SK-N-MC (cell line): ENCODE data around the gene KCNA10.

Experiments used
- DNase-seq: peaks from one replicate; pipeline ENCODE4 v3.0.0-alpha.2; 2011; ENCODE audit warnings: low read depth, low spot score
- H3K27ac ChIP-seq: fragments of 200-600 bp; sonication (generic); 2 replicates; pipeline ENCODE4 v1.5.1; 2016; ENCODE audit warnings: mixed run types
- H3K36me3 ChIP-seq: fragments of 200-600 bp; sonication (generic); 2 replicates; pipeline ENCODE4 v1.6.1; 2017; ENCODE audit warnings: antibody characterized with exemption, low read length, mixed read lengths; ENCODE audit not compliant: insufficient read depth
- H3K4me3 ChIP-seq: fragments of 200-600 bp; sonication (generic); 2 replicates; pipeline ENCODE4 v1.5.1; 2016
- H3K9ac ChIP-seq: fragments of 200-600 bp; sonication (generic); 2 replicates; pipeline ENCODE4 v1.8.0; 2017; ENCODE audit warnings: mixed run types, mixed read lengths; ENCODE audit not compliant: insufficient read length
- H3K9me3 ChIP-seq: fragments of 200-600 bp; sonication (generic); 2 replicates; pipeline ENCODE4 v1.6.1; 2017; ENCODE audit warnings: low read depth, mild to moderate bottlenecking, antibody characterized with exemption, low read length, moderate library complexity, mixed read lengths
- EZH2 ChIP-seq: fragments of 200-600 bp; sonication (generic); IDR thresholded peaks from one replicate; pipeline ENCODE4 v1.6.1; 2017; ENCODE audit warnings: antibody characterized with exemption
- FOXP2 ChIP-seq: optimal IDR thresholded peaks from 2 replicates; pipeline ENCODE3; 2011; ENCODE audit warnings: mild to moderate bottlenecking, moderate library complexity; ENCODE audit not compliant: insufficient read depth; ENCODE audit errors: extremely low read length, control extremely low read depth
- POLR2AphosphoS5 ChIP-seq: IDR thresholded peaks from 2 replicates; pipeline ENCODE4 v1.6.1; 2012; ENCODE audit warnings: mild to moderate bottlenecking, low read depth, low read length, borderline replicate concordance

KCNA10 gene

DNA sequence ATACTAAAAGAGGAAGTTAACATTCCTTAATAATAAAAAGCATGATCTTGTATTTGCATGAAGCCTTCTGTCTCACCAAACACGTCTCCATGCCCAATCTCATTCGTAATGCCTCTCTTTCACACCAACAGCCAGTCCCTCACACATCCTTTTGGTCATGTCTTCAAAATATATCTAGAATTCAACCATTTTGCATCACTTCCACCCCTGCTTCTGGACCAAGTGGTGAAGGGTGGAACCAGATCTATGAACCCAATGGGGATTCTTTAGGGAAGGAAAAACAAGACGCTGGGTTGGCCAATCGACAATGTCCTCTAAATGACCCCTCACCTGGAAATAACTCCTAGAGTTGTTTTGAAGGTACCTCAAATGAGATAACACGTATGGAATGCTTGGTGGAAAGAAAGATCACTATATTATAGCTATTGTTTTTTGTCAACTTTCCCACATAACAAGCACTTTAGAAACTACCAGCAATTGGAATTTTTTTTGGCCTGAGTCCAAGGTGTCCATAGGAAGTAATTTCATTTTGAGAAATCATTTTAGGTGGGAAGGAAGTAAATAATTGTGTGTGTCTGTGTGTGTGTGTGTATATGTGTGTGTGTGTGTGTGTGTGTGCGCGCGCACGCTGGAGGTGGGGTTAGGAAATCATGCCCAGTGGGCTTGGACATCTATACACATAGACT lies at the start of gene KCNA10:
Gene KCNA10, minus strand, starts transcription at position 51 of the 686 bp plus-strand sequence. CDS start 388 bp downstream, outside the sequence.
- Histone ChIP-seq H3K36me3 (no peaks in the 10 kb centered on the region), H3K9ac (no peak within 1 kb of the TSS), H3K27ac (no peak within 1 kb of the TSS), H3K4me3 (no peak within 1 kb of the TSS), H3K9me3 (no peaks in the 10 kb centered on the region)
- TF ChIP-seq EZH2 (no peak), FOXP2 (no peak), POLR2AphosphoS5 (no peak)
- no peak for DNase-seq

DNA sequence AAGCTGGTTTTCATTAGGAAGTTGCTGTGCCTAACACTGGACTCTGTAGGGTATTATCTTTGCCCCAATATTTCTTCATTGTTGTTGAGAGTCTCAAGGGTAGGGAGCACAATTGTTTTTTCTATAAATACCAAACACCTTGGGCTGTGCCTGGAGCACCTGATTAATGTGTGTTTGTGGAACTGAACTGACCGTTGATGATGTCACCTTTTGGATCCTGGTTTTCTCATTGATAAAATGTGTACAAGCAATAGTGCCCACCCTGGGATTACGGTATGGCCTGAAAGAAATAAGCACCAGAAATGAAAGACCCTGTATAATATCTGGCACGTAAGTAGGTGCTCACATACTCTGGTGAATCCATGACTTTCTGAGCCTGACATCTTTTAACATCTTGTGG lies 47.9 kb upstream of the KCNA10 start:
- Histone ChIP-seq H3K27ac (no peak overlapping the region), H3K4me3 (no peak overlapping the region), H3K9ac (no peak overlapping the region), H3K36me3 (no peaks in the 10 kb centered on the region), H3K9me3 (no peaks in the 10 kb centered on the region)
- no peak for DNase-seq
- TF ChIP-seq POLR2AphosphoS5 (no peak), EZH2 (no peak), FOXP2 (no peak)

DNA sequence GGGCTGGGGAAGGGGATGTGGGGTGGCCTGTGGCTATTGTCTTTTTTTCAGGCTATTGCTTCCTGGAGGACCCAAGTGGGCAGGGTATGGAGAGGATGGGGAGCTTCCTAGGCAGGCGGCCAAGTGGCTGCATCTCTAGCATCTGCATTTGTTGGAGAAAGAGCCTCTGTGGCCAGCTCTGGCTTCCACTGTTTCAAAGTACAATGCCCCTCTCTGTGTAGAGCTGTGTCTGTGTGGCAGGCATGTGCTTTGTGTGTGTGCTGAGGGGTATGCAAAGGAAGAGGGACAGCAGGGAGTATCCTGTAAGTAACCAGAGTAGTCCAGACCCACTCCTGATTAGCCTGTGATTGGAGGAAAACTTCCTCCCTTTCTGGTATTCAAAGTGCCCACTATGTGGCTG lies 46.6 kb upstream of the KCNA10 start:
- no peak overlapping the region for H3K9ac ChIP-seq
- H3K36me3 ChIP-seq: no peaks in the 10 kb centered on the region
- no peaks in the 10 kb centered on the region for H3K9me3 ChIP-seq
- no peak overlapping the region for H3K4me3 ChIP-seq
- TF ChIP-seq FOXP2: no peak
- TF ChIP-seq EZH2: no peak
- TF ChIP-seq POLR2AphosphoS5: no peak
- no peak for DNase-seq
- H3K27ac ChIP-seq: no peak overlapping the region

DNA sequence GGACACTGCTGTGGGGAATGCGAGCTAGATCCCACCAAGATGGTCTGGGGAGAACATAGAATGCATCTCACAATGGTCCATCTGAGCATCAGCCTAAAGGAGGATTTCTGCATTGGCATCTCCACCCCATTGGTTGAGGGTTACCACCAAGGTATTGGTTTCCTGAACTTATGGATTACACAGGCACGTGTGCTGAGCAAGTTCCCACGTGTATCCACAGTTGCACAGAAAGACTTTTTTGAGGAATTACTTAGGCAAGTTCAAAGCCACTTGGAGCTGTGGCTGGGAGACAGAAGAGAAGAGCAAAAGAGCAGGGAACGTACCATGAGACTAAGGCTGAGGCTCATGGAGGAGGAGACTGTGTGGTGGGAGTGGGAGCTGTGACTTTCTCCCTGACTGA lies 44.1 kb upstream of the KCNA10 start:
- Histone ChIP-seq H3K36me3 (no peaks in the 10 kb centered on the region), H3K27ac (no peak overlapping the region), H3K4me3 (no peak overlapping the region), H3K9ac (no peak overlapping the region), H3K9me3 (no peaks in the 10 kb centered on the region)
- TF ChIP-seq EZH2 (no peak), POLR2AphosphoS5 (no peak), FOXP2 (no peak)
- DNase-seq: no peak

DNA sequence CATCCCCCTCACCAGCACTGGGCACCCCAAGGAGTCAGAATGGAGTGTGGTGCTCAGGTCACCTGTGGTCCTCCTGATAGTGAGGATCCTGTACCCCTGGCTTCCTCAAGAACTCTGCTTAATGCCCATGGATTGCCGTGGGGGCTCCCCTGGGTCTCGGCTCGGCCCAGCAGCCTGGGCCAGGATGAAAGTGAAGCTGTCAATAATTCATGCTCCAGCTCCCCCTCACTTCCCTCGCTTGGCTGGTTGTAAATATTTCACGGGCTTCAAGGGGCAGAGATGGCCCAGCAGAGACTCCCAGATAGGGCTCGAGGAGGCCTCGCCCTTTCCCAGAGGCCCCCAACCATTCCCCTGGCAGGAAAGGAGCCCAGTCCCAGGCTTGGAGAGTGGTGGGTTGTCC lies 42.6 kb upstream of the KCNA10 start:
- H3K4me3 ChIP-seq: no peak overlapping the region
- no peaks in the 10 kb centered on the region for H3K9me3 ChIP-seq
- TF ChIP-seq FOXP2 (no peak), POLR2AphosphoS5 (no peak)
- DNase-seq: no peak
- no peak overlapping the region for H3K27ac ChIP-seq
- H3K36me3 ChIP-seq: no peaks in the 10 kb centered on the region
- no peak overlapping the region for H3K9ac ChIP-seq

DNA sequence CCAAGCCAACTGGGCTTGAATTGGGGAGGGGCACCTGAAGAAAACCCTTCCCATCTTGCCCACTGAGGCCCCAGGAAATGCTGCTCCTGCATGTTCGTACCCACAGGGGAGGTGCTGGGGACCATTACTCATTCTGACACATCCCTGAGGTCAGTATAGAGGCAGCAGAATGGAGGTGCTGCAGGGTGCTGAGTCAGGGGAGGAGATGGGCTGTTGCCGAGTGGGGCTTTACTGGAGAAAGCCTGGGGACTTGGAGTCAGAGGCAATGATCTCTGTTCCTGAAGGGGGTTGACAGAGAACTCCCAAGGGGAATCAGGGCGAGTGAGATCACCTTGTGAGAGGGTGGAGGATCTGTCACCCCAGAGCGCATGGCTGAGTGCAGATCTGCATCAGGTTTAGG lies 40.2 kb upstream of the KCNA10 start:
- Histone ChIP-seq H3K4me3 (no peak overlapping the region), H3K36me3 (no peaks in the 10 kb centered on the region), H3K9me3 (no peaks in the 10 kb centered on the region), H3K9ac (no peak overlapping the region), H3K27ac (no peak overlapping the region)
- TF ChIP-seq POLR2AphosphoS5 (no peak), EZH2 (no peak), FOXP2 (no peak)
- DNase-seq: no peak

DNA sequence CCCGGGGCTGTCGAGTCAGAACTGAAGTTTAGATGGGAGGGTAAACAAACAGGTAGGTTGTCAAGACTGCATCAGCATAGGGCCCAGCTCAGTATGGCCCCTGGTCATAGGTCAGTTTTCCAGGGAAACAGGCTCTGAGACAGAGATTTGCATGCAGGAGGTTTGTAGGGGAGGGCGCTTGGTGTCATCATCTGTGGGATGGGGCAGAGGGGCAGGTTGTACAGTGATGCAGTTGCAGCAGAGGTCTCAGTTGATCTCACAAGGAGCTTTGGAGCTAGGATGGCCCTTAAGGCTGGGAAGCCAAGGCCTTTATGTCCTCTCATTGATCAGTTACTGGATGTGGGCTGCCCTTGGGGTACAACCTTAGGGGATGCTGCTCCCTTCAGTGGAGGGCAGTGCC lies 38.5 kb upstream of the KCNA10 start:
- H3K27ac ChIP-seq: no peak overlapping the region
- TF ChIP-seq EZH2 (no peak), FOXP2 (no peak), POLR2AphosphoS5 (no peak)

DNA sequence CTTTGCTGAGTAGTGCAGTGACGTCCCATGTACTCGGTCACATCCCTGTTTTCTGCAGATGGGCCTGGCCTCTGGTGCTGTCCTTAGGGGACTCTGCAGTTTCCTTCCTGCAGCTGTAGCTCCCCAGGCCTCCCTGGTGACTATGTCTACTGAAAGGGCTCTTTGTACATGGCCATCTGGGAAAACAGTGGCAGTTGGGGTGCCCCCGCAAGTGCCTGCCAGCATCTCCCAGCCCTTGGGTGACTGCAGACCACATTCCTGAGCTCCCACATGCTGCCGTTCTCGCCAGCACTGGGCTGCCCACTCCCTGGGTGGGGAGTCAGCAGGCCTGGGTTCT lies 37.5 kb upstream of the KCNA10 start:
- Histone ChIP-seq H3K4me3 (no peak overlapping the region), H3K36me3 (no peaks in the 10 kb centered on the region)

More for the DNA sequence above, 38.5 kb upstream of the KCNA10 start:
- Histone ChIP-seq H3K36me3 (no peaks in the 10 kb centered on the region), H3K4me3 (no peak overlapping the region), H3K9me3 (no peaks in the 10 kb centered on the region), H3K9ac (no peak overlapping the region)
- no peak for DNase-seq

More for the DNA sequence above, 37.5 kb upstream of the KCNA10 start:
- Histone ChIP-seq H3K27ac (no peak overlapping the region), H3K9me3 (no peaks in the 10 kb centered on the region), H3K9ac (no peak overlapping the region)
- no peak for TF ChIP-seq FOXP2
- no peak for TF ChIP-seq EZH2
- no peak for TF ChIP-seq POLR2AphosphoS5
- no peak for DNase-seq
